Skin epidermis (tissue), 12 donors: ENCODE results near the gene KSR1.
A peak's percentile ranks its signal among the peaks of the same experiment; 100 is the strongest.

Experiments used
- H3K27ac ChIP-seq, 21 experiments: fragments of 200-600 bp; sonication (generic) in 11 of 21; one replicate each; pipeline ENCODE4 v1.5.0; 2020; ENCODE audit warnings: mild to moderate bottlenecking in 3 of 21, inconsistent platforms in 2 of 21, moderate library complexity in 2 of 21
- H3K4me3 ChIP-seq, 7 experiments: fragments of 200-600 bp; sonication (generic) in 2 of 7; one replicate each; pipeline ENCODE4 v1.5.0; 2020; ENCODE audit warnings: inconsistent platforms in 2 of 7, mild to moderate bottlenecking in 2 of 7, moderate library complexity in 1 of 7

KSR1 gene

GRCh38 chr17:27466743-27467375 lies 10.6 kb downstream of the KSR1 start:
- peak overlapping the region in 13 of 21 experiments; percentile 6 to 82 (median 45) for H3K27ac ChIP-seq
- H3K4me3 ChIP-seq = no peak overlapping the region

GRCh38 chr17:27469256-27469655 lies 13.0 kb downstream of the KSR1 start:
- Histone ChIP-seq H3K4me3 (no peak overlapping the region), H3K27ac (no peak overlapping the region)

- Histone ChIP-seq H3K27ac (peak overlapping the region in 19 of 21 experiments; percentile 6 to 87 (median 63)), H3K4me3 (no peak overlapping the region)
Observed at GRCh38 chr17:27471321-27472269, 15.3 kb downstream of the KSR1 start.

GRCh38 chr17:27473190-27473747 lies 17.0 kb downstream of the KSR1 start:
- Histone ChIP-seq H3K4me3 (no peak overlapping the region), H3K27ac (peak overlapping the region in 17 of 21 experiments; percentile 16 to 87 (median 62))

- H3K4me3 ChIP-seq = no peak overlapping the region
- peak overlapping the region in 17 of 21 experiments; percentile 16 to 87 (median 62) for H3K27ac ChIP-seq
Observed at GRCh38 chr17:27473748-27474609, 17.7 kb downstream of the KSR1 start.

- H3K4me3 ChIP-seq = no peak overlapping the region
- peak overlapping the region in 13 of 21 experiments; percentile 8 to 87 (median 56) for H3K27ac ChIP-seq
Observed at GRCh38 chr17:27475070-27475673, 18.9 kb downstream of the KSR1 start.

- peak overlapping the region in 3 of 21 experiments; percentile 19 to 87 (median 86) for H3K27ac ChIP-seq
- H3K4me3 ChIP-seq = no peak overlapping the region
Observed at GRCh38 chr17:27475981-27476895, 20.0 kb downstream of the KSR1 start.

- H3K4me3 ChIP-seq = no peak overlapping the region
- no peak overlapping the region for H3K27ac ChIP-seq
Observed at GRCh38 chr17:27477050-27477888, 21.0 kb downstream of the KSR1 start.

- H3K27ac ChIP-seq = no peak overlapping the region
- no peak overlapping the region for H3K4me3 ChIP-seq
Observed at GRCh38 chr17:27477971-27478684, 21.9 kb downstream of the KSR1 start.

GRCh38 chr17:27478901-27479538 lies 22.8 kb downstream of the KSR1 start:
- Histone ChIP-seq H3K27ac (no peak overlapping the region), H3K4me3 (no peak overlapping the region)

- Histone ChIP-seq H3K4me3 (no peak overlapping the region), H3K27ac (peak overlapping the region in 1 of 21 experiments; percentile 5)
Observed at GRCh38 chr17:27479838-27480237, 23.6 kb downstream of the KSR1 start.

- H3K4me3 ChIP-seq = no peak overlapping the region
- H3K27ac ChIP-seq = peak overlapping the region in 3 of 21 experiments; percentile 18 to 35 (median 20)
Observed at GRCh38 chr17:27480699-27481098, 24.5 kb downstream of the KSR1 start.

- Histone ChIP-seq H3K27ac (peak overlapping the region in 2 of 21 experiments; percentile 18 to 35), H3K4me3 (no peak overlapping the region)
Observed at GRCh38 chr17:27481327-27481726, 25.1 kb downstream of the KSR1 start.

- no peak overlapping the region for H3K4me3 ChIP-seq
- peak overlapping the region in 1 of 21 experiments; percentile 62 for H3K27ac ChIP-seq
Observed at GRCh38 chr17:27485125-27485524, 28.9 kb downstream of the KSR1 start.

GRCh38 chr17:27485716-27486495 lies 29.7 kb downstream of the KSR1 start:
- Histone ChIP-seq H3K27ac (peak overlapping the region in 7 of 21 experiments; percentile 18 to 62 (median 41)), H3K4me3 (no peak overlapping the region)
